Dendritic cell treated with granulocyte-macrophage colony-stimulating factor and Interleukin-4, amounts not matched to agents 40 ng/mL and 50 ng/mL, for 4 days (primary cell): ENCODE results near the gene SUN5.

Source experiments
- H3K27ac Mint-ChIP-seq: one replicate; pipeline ENCODE4 v1.8.0; 2022; ENCODE audit warnings: mild to moderate bottlenecking, mixed read lengths
- H3K27me3 Mint-ChIP-seq: one replicate; pipeline ENCODE4 v1.8.0; 2022; ENCODE audit warnings: mild to moderate bottlenecking, mixed read lengths
- H3K36me3 Mint-ChIP-seq: one replicate; pipeline ENCODE4 v1.8.0; 2022; ENCODE audit warnings: low read depth, mixed read lengths
- H3K4me1 Mint-ChIP-seq: one replicate; pipeline ENCODE4 v1.8.0; 2022; ENCODE audit warnings: low read depth, mixed read lengths
- H3K4me3 Mint-ChIP-seq: one replicate; pipeline ENCODE4 v1.8.0; 2022; ENCODE audit warnings: mild to moderate bottlenecking, moderate library complexity, mixed read lengths
- H3K9me3 Mint-ChIP-seq: one replicate; pipeline ENCODE4 v1.8.0; 2022; ENCODE audit warnings: mixed read lengths
- intact Hi-C: fragments of 100-400 bp; cut with micrococcal nuclease; formaldehyde crosslinking; loops from one replicate; pipeline ENCODE4 v1.15.0; 2022

SUN5 gene

GRCh38 chr20:32943490-32944052, 60.7 kb downstream of the SUN5 start:
- peaks cover 9% of the 10 kb centered on the region for H3K9me3 Mint-ChIP-seq
- peaks cover 5% of the 10 kb centered on the region for H3K27me3 Mint-ChIP-seq
- H3K36me3 Mint-ChIP-seq, result no peaks in the 10 kb centered on the region
- intact Hi-C loops, result no loop called here
- H3K27ac Mint-ChIP-seq, result no peak overlapping the region
- H3K4me3 Mint-ChIP-seq, result no peak overlapping the region
- H3K4me1 Mint-ChIP-seq, result no peaks in the 10 kb centered on the region

- no peak overlapping the region for H3K4me3 Mint-ChIP-seq
- no peaks in the 10 kb centered on the region for H3K36me3 Mint-ChIP-seq
- H3K27ac Mint-ChIP-seq, result no peak overlapping the region
- intact Hi-C loops, result no loop called here
- peaks cover 9% of the 10 kb centered on the region for H3K9me3 Mint-ChIP-seq
- H3K27me3 Mint-ChIP-seq, result peaks cover 5% of the 10 kb centered on the region
- H3K4me1 Mint-ChIP-seq, result no peaks in the 10 kb centered on the region
These were observed 62.9 kb downstream of the SUN5 start for GRCh38 chr20:32941155-32941885.

GRCh38 chr20:32934580-32934979, 69.7 kb downstream of the SUN5 start:
- H3K4me1 Mint-ChIP-seq, result no peaks in the 10 kb centered on the region
- H3K27ac Mint-ChIP-seq, result no peak overlapping the region
- no peaks in the 10 kb centered on the region for H3K36me3 Mint-ChIP-seq
- peaks cover 5% of the 10 kb centered on the region for H3K9me3 Mint-ChIP-seq
- H3K4me3 Mint-ChIP-seq, result no peak overlapping the region
- peaks cover 1% of the 10 kb centered on the region for H3K27me3 Mint-ChIP-seq
- intact Hi-C loops, result no loop called here
